SJSA1 (cell line): ENCODE data around the gene SLC35B1. TPM values are rescaled to one million over a fixed set of nuclear protein-coding genes. Genes with fewer than 3 reads are reported as not detected.
"Not testable (repeated sequence)": the region's sequence is repeated elsewhere in the genome, so short reads cannot be mapped to it uniquely, and the experiment has no call there.

ENCODE experiments used
- DNase-seq, 2 experiments: peaks; one replicate each; pipeline ENCODE4 v3.0.0-alpha.2; 2015 to 2020; ENCODE audit warnings: low spot score in 2 of 2, low read depth in 1 of 2
- H3K27ac ChIP-seq: fragments of 250-450 bp; sonication (Bioruptor Pico); 2 replicates; pipeline ENCODE4 v1.5.1; 2020; ENCODE audit warnings: mild to moderate bottlenecking, moderate library complexity
- H3K27me3 ChIP-seq: fragments of 250-450 bp; sonication (Bioruptor Pico); replicated peaks from 2 replicates; pipeline ENCODE4 v1.5.1; 2020; ENCODE audit warnings: mild to moderate bottlenecking, moderate library complexity
- H3K36me3 ChIP-seq: fragments of 250-450 bp; sonication (Bioruptor Pico); 2 replicates; pipeline ENCODE4 v1.5.1; 2020; ENCODE audit warnings: mild to moderate bottlenecking
- H3K4me1 ChIP-seq: fragments of 250-450 bp; sonication (Bioruptor Pico); replicated peaks from 2 replicates; pipeline ENCODE4 v1.6.1; 2021; ENCODE audit warnings: mild to moderate bottlenecking
- H3K4me3 ChIP-seq: fragments of 250-450 bp; sonication (Bioruptor Pico); 2 replicates; pipeline ENCODE4 v1.5.1; 2020; ENCODE audit warnings: mild to moderate bottlenecking
- H3K9me3 ChIP-seq: fragments of 250-450 bp; sonication (Bioruptor Pico); replicated peaks from 2 replicates; pipeline ENCODE4 v1.5.1; 2020; ENCODE audit warnings: mild to moderate bottlenecking
- total RNA-seq: library from RNA; depleted of rRNA; stranded (reverse); fragments of >200 nt; shearing (Covaris generic); gene quantifications from 2 replicates; pipeline ENCODE4 v1.2.3, GENCODE V29; 2014

SLC35B1 gene
- total RNA-seq, 1 experiment from 2014 or later: 141 TPM

- no peaks in the 10 kb centered on the region for H3K4me1 ChIP-seq
- no peaks in the 10 kb centered on the region for H3K27me3 ChIP-seq
- no peaks in the 10 kb centered on the region for H3K36me3 ChIP-seq
- H3K9me3 ChIP-seq: no peaks in the 10 kb centered on the region
- no peak for DNase-seq
- no peak overlapping the region for H3K27ac ChIP-seq
- H3K4me3 ChIP-seq: no peak overlapping the region
Observed at GRCh38 chr17:49728425-49728824, 20.7 kb upstream of the SLC35B1 start.

GRCh38 chr17:49727380-49727779, 19.6 kb upstream of the SLC35B1 start:
- H3K9me3 ChIP-seq: no peaks in the 10 kb centered on the region
- no peaks in the 10 kb centered on the region for H3K27me3 ChIP-seq
- DNase-seq: no peak
- no peaks in the 10 kb centered on the region for H3K36me3 ChIP-seq
- no peak overlapping the region for H3K27ac ChIP-seq
- H3K4me3 ChIP-seq: no peak overlapping the region
- H3K4me1 ChIP-seq: no peaks in the 10 kb centered on the region

GRCh38 chr17:49725452-49726130, 17.8 kb upstream of the SLC35B1 start:
- H3K9me3 ChIP-seq: no peaks in the 10 kb centered on the region
- H3K27ac ChIP-seq: no peak overlapping the region
- DNase-seq: no peak

GRCh38 chr17:49724552-49724951, 16.8 kb upstream of the SLC35B1 start:
- not testable (repeated sequence) for H3K9me3 ChIP-seq, H3K4me1 ChIP-seq, H3K27me3 ChIP-seq, H3K27ac ChIP-seq, H3K36me3 ChIP-seq, H3K4me3 ChIP-seq, DNase-seq

More at GRCh38 chr17:49725452-49726130, 17.8 kb upstream of the SLC35B1 start:
- H3K27me3 ChIP-seq: no peaks in the 10 kb centered on the region
- no peaks in the 10 kb centered on the region for H3K36me3 ChIP-seq
- no peak overlapping the region for H3K4me3 ChIP-seq
- no peaks in the 10 kb centered on the region for H3K4me1 ChIP-seq

- no peaks in the 10 kb centered on the region for H3K4me1 ChIP-seq
- H3K4me3 ChIP-seq: no peak overlapping the region
- DNase-seq: no peak
- no peaks in the 10 kb centered on the region for H3K27me3 ChIP-seq
- no peak overlapping the region for H3K27ac ChIP-seq
- H3K36me3 ChIP-seq: no peaks in the 10 kb centered on the region
- no peaks in the 10 kb centered on the region for H3K9me3 ChIP-seq
Observed at GRCh38 chr17:49723423-49723822, 15.7 kb upstream of the SLC35B1 start.

GRCh38 chr17:49722066-49722465, 14.3 kb upstream of the SLC35B1 start:
- Histone ChIP-seq H3K4me3 (no peak overlapping the region), H3K27me3 (no peaks in the 10 kb centered on the region), H3K9me3 (no peaks in the 10 kb centered on the region), H3K4me1 (no peaks in the 10 kb centered on the region), H3K36me3 (no peaks in the 10 kb centered on the region), H3K27ac (no peak overlapping the region)
- DNase-seq: no peak

GRCh38 chr17:49717371-49717861, 9.7 kb upstream of the SLC35B1 start:
- no peak for DNase-seq
- H3K36me3 ChIP-seq: no peaks in the 10 kb centered on the region
- no peak overlapping the region for H3K27ac ChIP-seq
- no peaks in the 10 kb centered on the region for H3K9me3 ChIP-seq
- no peaks in the 10 kb centered on the region for H3K27me3 ChIP-seq
- H3K4me3 ChIP-seq: no peak overlapping the region
- H3K4me1 ChIP-seq: no peaks in the 10 kb centered on the region

GRCh38 chr17:49716668-49717364, 9.1 kb upstream of the SLC35B1 start:
- no peaks in the 10 kb centered on the region for H3K36me3 ChIP-seq
- H3K27me3 ChIP-seq: no peaks in the 10 kb centered on the region
- no peak overlapping the region for H3K4me3 ChIP-seq
- no peak for DNase-seq
- no peaks in the 10 kb centered on the region for H3K4me1 ChIP-seq
- no peak overlapping the region for H3K27ac ChIP-seq
- H3K9me3 ChIP-seq: no peaks in the 10 kb centered on the region

- Histone ChIP-seq H3K36me3 (no peaks in the 10 kb centered on the region), H3K9me3 (no peaks in the 10 kb centered on the region), H3K4me1 (no peaks in the 10 kb centered on the region), H3K27ac (no peak overlapping the region), H3K4me3 (no peak overlapping the region), H3K27me3 (no peaks in the 10 kb centered on the region)
- DNase-seq: no peak
Observed at GRCh38 chr17:49715717-49716279, 8.0 kb upstream of the SLC35B1 start.

- DNase-seq: no peak
- Histone ChIP-seq H3K4me3 (no peak overlapping the region), H3K4me1 (no peaks in the 10 kb centered on the region), H3K36me3 (no peaks in the 10 kb centered on the region), H3K27me3 (no peaks in the 10 kb centered on the region), H3K9me3 (no peaks in the 10 kb centered on the region), H3K27ac (no peak overlapping the region)
Observed at GRCh38 chr17:49715216-49715615, 7.5 kb upstream of the SLC35B1 start.

GRCh38 chr17:49708515-49709183, 885 bp upstream of the SLC35B1 start:
- H3K27ac ChIP-seq: no peak overlapping the region
- no peak for DNase-seq
- peaks cover 13% of the 10 kb centered on the region for H3K4me1 ChIP-seq
- peaks cover 24% of the 10 kb centered on the region for H3K36me3 ChIP-seq
- peak overlapping the region; percentile 73 for H3K4me3 ChIP-seq
- no peaks in the 10 kb centered on the region for H3K9me3 ChIP-seq
- H3K27me3 ChIP-seq: no peaks in the 10 kb centered on the region

- H3K27me3 ChIP-seq: no peaks in the 10 kb centered on the region
- H3K4me3 ChIP-seq: peak overlapping the region; percentile 73
- peak in 1 of 2 experiments; percentile 31 for DNase-seq
- no peaks in the 10 kb centered on the region for H3K9me3 ChIP-seq
- peaks cover 13% of the 10 kb centered on the region for H3K4me1 ChIP-seq
- H3K27ac ChIP-seq: peak overlapping the region; percentile 97
- H3K36me3 ChIP-seq: peaks cover 38% of the 10 kb centered on the region
Observed at GRCh38 chr17:49707246-49707607, 537 bp downstream of the SLC35B1 start.

GRCh38 chr17:49705254-49705653, 2.5 kb downstream of the SLC35B1 start:
- no peak for DNase-seq
- Histone ChIP-seq H3K4me1 (peaks cover 13% of the 10 kb centered on the region), H3K36me3 (peaks cover 58% of the 10 kb centered on the region), H3K4me3 (no peak overlapping the region), H3K27ac (no peak overlapping the region), H3K27me3 (no peaks in the 10 kb centered on the region), H3K9me3 (no peaks in the 10 kb centered on the region)
